IMR-90 (cell line): ENCODE measurements around the gene ARHGEF17. TPM values are rescaled to one million over a fixed set of nuclear protein-coding genes. Genes with fewer than 3 reads are reported as not detected.

Experiments used
- ATAC-seq: fragments of 200-7000 bp; cut with Tn5 transposase; 2 replicates; pipeline ENCODE4 v1.9.1; 2020; ENCODE audit warnings: low read depth, mild to moderate bottlenecking, moderate library complexity
- BruUV-seq: library from RNA; stranded (reverse); fragments of 400-500 nt; replicated peaks from 2 replicates; lab custom pipeline; 2021; lab: Mats Ljungman, UMichigan
- CTCF ChIA-PET: fragments of 300-600 bp; formaldehyde crosslinking; extraction: SDS; loops from one replicate; lab custom pipeline; 2021; ENCODE audit warnings: antibody characterized with exemption; lab: Yijun Ruan, JAX
- POLR2A ChIA-PET: fragments of 300-600 bp; sonication (Branson Sonifier 250); formaldehyde crosslinking; loops from one replicate; lab custom pipeline; 2022; ENCODE audit warnings: antibody characterized with exemption; ENCODE audit not compliant: unreplicated experiment; lab: Charles Lee
- DNase-seq: peaks from one replicate; pipeline ENCODE4 v3.0.0; 2013
- H2AFZ ChIP-seq: replicated peaks from 2 replicates; pipeline ENCODE3; 2013; ENCODE audit warnings: low read length, mild to moderate bottlenecking; ENCODE audit not compliant: poor library complexity
- H2AK5ac ChIP-seq: 2 replicates; pipeline ENCODE4 v1.6.1; 2013; ENCODE audit warnings: low read depth, low read length, inconsistent platforms
- H2AK9ac ChIP-seq: replicated peaks from 2 replicates; pipeline ENCODE3; 2013; ENCODE audit warnings: mild to moderate bottlenecking, low read depth, low read length, moderate library complexity; ENCODE audit not compliant: poor library complexity
- H2BK120ac ChIP-seq: 2 replicates; pipeline ENCODE4 v1.6.1; 2013; ENCODE audit warnings: low read depth, low read length, inconsistent platforms
- H2BK15ac ChIP-seq: 3 replicates; pipeline ENCODE4 v1.6.1; 2013; ENCODE audit warnings: low read depth, low read length, inconsistent platforms
- H2BK20ac ChIP-seq: 2 replicates; pipeline ENCODE4 v1.6.1; 2013; ENCODE audit warnings: low read depth, mild to moderate bottlenecking, inconsistent platforms, low read length, moderate library complexity
- H2BK5ac ChIP-seq: 2 replicates; pipeline ENCODE4 v1.6.1; 2013; ENCODE audit warnings: mild to moderate bottlenecking, low read depth, low read length, inconsistent platforms; ENCODE audit not compliant: poor library complexity, severe bottlenecking
- H3K14ac ChIP-seq: replicated peaks from 2 replicates; pipeline ENCODE4 v1.6.1; 2013; ENCODE audit warnings: low read depth, low read length, inconsistent platforms
- H3K18ac ChIP-seq: 2 replicates; pipeline ENCODE4 v1.6.1; 2013; ENCODE audit warnings: low read depth, low read length, control low read depth
- H3K23ac ChIP-seq: 2 replicates; pipeline ENCODE4 v1.6.1; 2013; ENCODE audit warnings: low read depth, low read length, inconsistent platforms
- H3K27ac ChIP-seq: 2 replicates; pipeline ENCODE4 v1.5.1; 2013; ENCODE audit warnings: mild to moderate bottlenecking, control low read depth, low read length; ENCODE audit not compliant: insufficient read depth
- H3K27me3 ChIP-seq: 2 replicates; pipeline ENCODE4 v1.6.1; 2013; ENCODE audit warnings: low read length; ENCODE audit not compliant: control insufficient read depth, insufficient read depth
- H3K36me3 ChIP-seq: 2 replicates; pipeline ENCODE4 v1.6.1; 2013; ENCODE audit warnings: low read length, mixed read lengths; ENCODE audit not compliant: control insufficient read depth, insufficient read depth
- H3K4ac ChIP-seq: 2 replicates; pipeline ENCODE4 v1.6.1; 2013; ENCODE audit warnings: low read depth, low read length, inconsistent platforms
- H3K4me1 ChIP-seq: 2 replicates; pipeline ENCODE4 v1.6.1; 2013; ENCODE audit warnings: low read length, mixed read lengths; ENCODE audit not compliant: control insufficient read depth, insufficient read depth
- H3K4me2 ChIP-seq: 2 replicates; pipeline ENCODE4 v1.6.1; 2013; ENCODE audit warnings: low read depth, mild to moderate bottlenecking, control low read depth, low read length, moderate library complexity
- H3K4me3 ChIP-seq: 2 replicates; pipeline ENCODE4 v1.5.1; 2013; ENCODE audit warnings: low read depth, mild to moderate bottlenecking, control low read depth, low read length, moderate library complexity; ENCODE audit not compliant: insufficient read depth
- H3K56ac ChIP-seq: 2 replicates; pipeline ENCODE4 v1.6.1; 2013; ENCODE audit warnings: low read length, inconsistent platforms; ENCODE audit not compliant: insufficient read depth; ENCODE audit errors: extremely low read depth
- H3K79me1 ChIP-seq, 2 experiments: 2 replicates each; pipeline ENCODE4 v1.6.1; 2013; ENCODE audit warnings: low read length in 2 of 2, inconsistent platforms in 1 of 2, low read depth in 1 of 2
- H3K9ac ChIP-seq: 2 replicates; pipeline ENCODE4 v1.6.1; 2013; ENCODE audit warnings: low read depth, low read length, control low read depth
- H3K9me1 ChIP-seq: 2 replicates; pipeline ENCODE4 v1.6.1; 2013; ENCODE audit warnings: low read length, inconsistent platforms; ENCODE audit not compliant: insufficient read depth
- H3K9me3 ChIP-seq: 2 replicates; pipeline ENCODE4 v1.6.1; 2013; ENCODE audit warnings: low read length; ENCODE audit not compliant: control insufficient read depth, insufficient read depth
- H4K20me1 ChIP-seq: 2 replicates; pipeline ENCODE4 v1.6.1; 2013; ENCODE audit warnings: low read length, inconsistent platforms; ENCODE audit not compliant: insufficient read depth
- H4K5ac ChIP-seq: 2 replicates; pipeline ENCODE4 v1.6.1; 2013; ENCODE audit warnings: mild to moderate bottlenecking, low read depth, low read length, control low read depth
- H4K8ac ChIP-seq, 2 experiments: 2 replicates each; pipeline ENCODE4 v1.6.1; 2013; ENCODE audit warnings: low read depth in 2 of 2, low read length in 2 of 2, control low read depth in 1 of 2, inconsistent platforms in 1 of 2
- H4K91ac ChIP-seq: 2 replicates; pipeline ENCODE4 v1.6.1; 2013; ENCODE audit warnings: low read depth, low read length, inconsistent platforms; ENCODE audit not compliant: insufficient read depth
- BHLHE40 ChIP-seq: fragments of 150-350 bp; IDR thresholded peaks from 2 replicates; pipeline ENCODE4 v1.6.1; 2016; ENCODE audit warnings: mild to moderate bottlenecking, low read depth, low read length
- CHD1 ChIP-seq: IDR thresholded peaks from 2 replicates; pipeline ENCODE4 v1.6.1; 2012; ENCODE audit warnings: low read depth, low read length, improper control_type of control experiment
- ELK1 ChIP-seq: fragments of 150-350 bp; IDR thresholded peaks from 2 replicates; pipeline ENCODE4 v1.6.1; 2016; ENCODE audit warnings: low read depth, mild to moderate bottlenecking, low read length, moderate library complexity, borderline replicate concordance
- FOS ChIP-seq: fragments of 150-350 bp; IDR thresholded peaks from 2 replicates; pipeline ENCODE4 v1.6.1; 2016; ENCODE audit warnings: low read depth, low read length
- MAFK ChIP-seq: IDR thresholded peaks from 2 replicates; pipeline ENCODE4 v1.6.1; 2012; ENCODE audit warnings: low read depth, low read length, improper control_type of control experiment
- MAZ ChIP-seq: IDR thresholded peaks from 2 replicates; pipeline ENCODE4 v1.6.1; 2012; ENCODE audit warnings: low read depth, mild to moderate bottlenecking, low read length, improper control_type of control experiment, moderate library complexity, borderline replicate concordance
- MXI1 ChIP-seq: IDR thresholded peaks from 2 replicates; pipeline ENCODE4 v1.6.1; 2012; ENCODE audit warnings: low read depth, mild to moderate bottlenecking, low read length, moderate library complexity, borderline replicate concordance
- NFE2L2 ChIP-seq: fragments of 150-350 bp; IDR thresholded peaks from 2 replicates; pipeline ENCODE4 v1.6.1; 2016; ENCODE audit warnings: low read depth, mild to moderate bottlenecking, low read length
- POLR2A ChIP-seq: IDR thresholded peaks from 2 replicates; pipeline ENCODE4 v1.6.1; 2012; ENCODE audit warnings: mild to moderate bottlenecking, low read depth, low read length
- RAD21 ChIP-seq: IDR thresholded peaks from 2 replicates; pipeline ENCODE4 v1.6.1; 2012; ENCODE audit warnings: low read length, improper control_type of control experiment
- RCOR1 ChIP-seq: IDR thresholded peaks from 2 replicates; pipeline ENCODE4 v1.6.1; 2012; ENCODE audit warnings: mild to moderate bottlenecking, low read length, improper control_type of control experiment; ENCODE audit not compliant: insufficient replicate concordance
- RFX5 ChIP-seq: IDR thresholded peaks from 2 replicates; pipeline ENCODE4 v1.8.0; 2012; ENCODE audit warnings: low read depth, mild to moderate bottlenecking, low read length, moderate library complexity
- SMC3 ChIP-seq: fragments of 150-350 bp; IDR thresholded peaks from 2 replicates; pipeline ENCODE4 v1.6.1; 2016; ENCODE audit warnings: low read depth, mild to moderate bottlenecking, antibody characterized with exemption, low read length, moderate library complexity
- whole genome bisulfite sequencing, 2 experiments: methylation state at CpG; one replicate each; pipeline versions ENCODE4 v1.1.5 to v1.1.7; 2013; ENCODE audit warnings: missing lambda C conversion rate in 2 of 2; ENCODE audit not compliant: insufficient read length in 1 of 2; ENCODE audit errors: extremely low coverage in 2 of 2; 5-methylcytosine and 5-hydroxymethylcytosine counted together
- dilution Hi-C: fragments of 300-500 bp; cut with HindIII; formaldehyde crosslinking; loops from one replicate; pipeline ENCODE4 v1.14.3; 2018; ENCODE audit warnings: low sequenced_read_pairs; ENCODE audit not compliant: unreplicated experiment
- in situ Hi-C: fragments of 300-500 bp; cut with MboI; formaldehyde crosslinking; loops from 3 replicates; pipeline ENCODE4 v1.14.3; 2019; ENCODE audit warnings: low sequenced_read_pairs, inconsistent platforms, mixed read lengths
- intact Hi-C: fragments of 100-400 bp; cut with micrococcal nuclease; formaldehyde crosslinking; loops from 2 replicates; pipeline ENCODE4 v1.10.0; 2022
- polyA plus RNA-seq, 3 experiments: library from polyadenylated mRNA; depleted of rRNA; stranded (reverse); fragments of >200 nt; gene quantifications; 2 replicates each; pipeline ENCODE4 v1.2.3, GENCODE V29; 2012; ENCODE audit warnings: low replicate concordance in 1 of 3
- total RNA-seq: library from RNA; depleted of rRNA; stranded (reverse); fragments of >200 nt; gene quantifications from 2 replicates; pipeline ENCODE4 v1.2.3, GENCODE V29; 2012

Gene ARHGEF17
- total and polyA plus RNA-seq, 2 of the 4 experiments (the other 2 are of a cell fraction) = 21.7 to 97.7 TPM

- TF ChIP-seq MAZ (peak; percentile 66; the same call in 1 of the 2 replicates), RAD21 (no peak), MAFK (no peak)
Measured at GRCh38 chr11:73308003-73308960, at the start of gene ARHGEF17 (continued).

DNA sequence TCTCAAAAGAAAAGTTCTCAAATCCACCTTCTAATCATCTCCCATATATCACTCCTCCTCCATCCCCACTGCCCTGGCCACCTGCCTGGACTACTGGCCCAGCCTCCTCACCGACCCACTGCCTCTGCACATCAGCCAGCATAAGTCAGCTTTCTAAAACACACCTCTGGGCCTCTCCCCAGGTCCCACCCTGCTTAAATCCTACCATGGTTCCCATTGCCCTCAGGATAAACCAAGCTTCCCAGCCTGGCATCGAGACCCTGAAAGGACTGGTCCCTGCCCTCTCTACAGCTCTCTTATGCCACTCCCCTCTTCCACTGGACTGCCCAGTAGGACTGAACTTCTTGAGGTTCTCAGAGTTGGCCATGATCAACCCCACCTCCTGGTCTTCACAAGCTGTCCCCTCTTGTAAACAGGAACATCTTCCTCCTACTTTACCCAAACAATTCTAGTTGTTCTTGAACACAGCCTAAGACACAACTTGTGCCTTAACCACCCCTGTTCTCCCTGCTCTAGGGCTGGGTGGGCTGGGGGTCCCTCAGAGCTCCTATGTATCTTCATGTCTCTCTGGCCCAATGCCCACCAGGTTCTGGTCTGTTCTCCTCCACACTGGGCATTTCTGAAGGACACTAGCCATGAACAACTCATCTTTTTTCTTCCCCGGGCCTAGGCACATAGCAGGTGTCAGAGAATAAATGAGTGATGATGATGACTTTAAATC, 48.5 kb upstream of the ARHGEF17 start:
- no peak overlapping the region for H2AFZ ChIP-seq
- H3K27ac ChIP-seq = no peak overlapping the region
- CTCF ChIA-PET = no interaction called here
- TF ChIP-seq MAZ (no peak), RAD21 (no peak), MAFK (no peak), ELK1 (no peak), CHD1 (no peak), FOS (no peak), MXI1 (no peak), RFX5 (no peak), POLR2A (no peak), BHLHE40 (no peak), NFE2L2 (no peak), SMC3 (no peak), RCOR1 (no peak)

More for the DNA sequence above, 48.5 kb upstream of the ARHGEF17 start:
- Histone ChIP-seq H2AK9ac (no peak overlapping the region), H3K9me1 (peaks cover 14% of the 10 kb centered on the region), H3K23ac (no peak overlapping the region), H2BK15ac (no peak overlapping the region), H2BK5ac (no peak overlapping the region), H3K9me3 (no peaks in the 10 kb centered on the region), H3K4ac (no peak overlapping the region), H2AK5ac (peak overlapping the region; percentile 49), H2BK120ac (no peak overlapping the region), H3K79me1 (no peaks in the 10 kb centered on the region), H3K27me3 (peaks cover 2% of the 10 kb centered on the region; the same call in 1 of the 2 replicates), H2BK20ac (peak overlapping the region; percentile 11; the same call in 1 of the 2 replicates), H4K5ac (no peak overlapping the region), H3K56ac (no peak overlapping the region), H3K4me2 (no peak overlapping the region), H3K4me3 (no peak overlapping the region), H3K9ac (no peak overlapping the region), H4K8ac (no peak overlapping the region), H4K91ac (no peak overlapping the region), H3K18ac (no peak overlapping the region), H4K20me1 (no peaks in the 10 kb centered on the region), H3K14ac (no peak overlapping the region), H3K4me1 (peaks cover 16% of the 10 kb centered on the region), H3K36me3 (no peaks in the 10 kb centered on the region)
- ATAC-seq (no peak), DNase-seq (no peak)
- in situ Hi-C loops (no loop called here), dilution Hi-C loops (no loop called here), intact Hi-C loops (no loop called here)
- 58% methylated on average over 2 of the region's 3 CpGs; no CpG with 5 or more reads in 1 of the 2 experiments for WGBS, 2 experiments
- no TSS peak for BruUV-seq
- POLR2A ChIA-PET = no interaction called here
